Stomach (tissue), 4 donors: ENCODE results near the gene CCDC169.

Source experiments
- CTCF ChIP-seq, 7 experiments: fragments of 450-650 bp in 4 of 7; fragments of 200-600 bp in 3 of 7; sonication (generic) in 3 of 7; IDR thresholded peaks; one replicate each; pipeline ENCODE4 v1.5.1; 2016 to 2019; ENCODE audit warnings: antibody characterized with exemption in 7 of 7, control low read depth in 2 of 7, mild to moderate bottlenecking in 1 of 7
- EP300 ChIP-seq: sonication (generic); formaldehyde crosslinking; IDR thresholded peaks from one replicate; pipeline ENCODE4 v1.6.1; 2017; ENCODE audit warnings: antibody characterized with exemption
- POLR2A ChIP-seq, 4 donors: fragments of 450-650 bp; IDR thresholded peaks; one replicate each; pipeline ENCODE4 v1.6.1; 2016; ENCODE audit warnings: antibody characterized with exemption in 4 of 4, control low read depth in 2 of 4, mild to moderate bottlenecking in 1 of 4, moderate library complexity in 1 of 4
- POLR2AphosphoS5 ChIP-seq, 3 donors: sonication (generic); formaldehyde crosslinking; IDR thresholded peaks; one replicate each; pipeline ENCODE4 v1.6.1; 2016; ENCODE audit warnings: antibody characterized with exemption in 3 of 3

- TF ChIP-seq POLR2A (IDR thresholded peaks at IDR 0.05) (no peak), CTCF (IDR thresholded peaks at IDR 0.05) (no peak), POLR2AphosphoS5 (IDR thresholded peaks at IDR 0.05) (no peak), EP300 (no peak)
Measured at GRCh38 chr13:36210738-36211137, 86.9 kb downstream of the CCDC169 start.
